HG02938 (cell line): ENCODE measurements around the gene MRPS35.

Source experiments
- ATAC-seq: cut with Tn5 transposase; IDR thresholded peaks from one replicate; pipeline ENCODE4 v1.9.1; 2021; ENCODE audit warnings: mild to moderate bottlenecking, moderate library complexity; ENCODE audit not compliant: unreplicated experiment

The MRPS35 gene

GRCh38 chr12:27771481-27772327 is 61.1 kb downstream of the MRPS35 start:
- ATAC-seq = no peak

GRCh38 chr12:27772328-27773049 is 61.9 kb downstream of the MRPS35 start:
- ATAC-seq = no peak

DNA sequence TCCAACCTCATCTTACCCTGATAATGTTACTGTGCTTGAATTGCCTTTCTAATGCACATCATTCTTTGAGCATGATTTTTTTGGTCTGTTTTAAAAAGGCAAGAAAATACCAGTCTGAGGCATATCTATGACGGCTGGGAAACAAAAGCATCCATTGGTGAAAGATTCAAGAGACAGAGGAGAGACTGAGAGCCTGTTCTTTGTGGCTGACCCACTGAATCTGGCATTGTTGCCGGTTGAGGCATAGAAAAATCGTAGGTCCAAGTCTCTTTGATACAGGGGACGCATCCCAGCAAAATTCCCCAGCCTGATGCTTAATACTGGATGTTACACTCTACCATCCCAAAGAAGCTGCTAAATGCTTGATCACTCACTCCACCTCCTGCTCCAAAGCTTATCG is 66.5 kb downstream of the MRPS35 start:
- no peak for ATAC-seq

- ATAC-seq = no peak
Observed at GRCh38 chr12:27778206-27778605, 67.6 kb downstream of the MRPS35 start.

- ATAC-seq = peak; percentile 26
Observed at GRCh38 chr12:27779416-27779919, 68.8 kb downstream of the MRPS35 start.

GRCh38 chr12:27779920-27780611 is 69.4 kb downstream of the MRPS35 start, which contains the start of the genes KLHL42 and MANSC4:
Gene KLHL42 (plus strand): TSS chr12:27780233. CDS start chr12:27780331, 98 bp downstream.
Gene MANSC4 (minus strand): TSS chr12:27780236. CDS start chr12:27771276, 8,960 bp downstream.
- ATAC-seq = peak; percentile 81

GRCh38 chr12:27780612-27781408 is 70.2 kb downstream of the MRPS35 start:
- peak; percentile 27 for ATAC-seq

GRCh38 chr12:27781680-27782079 is 71.0 kb downstream of the MRPS35 start:
- no peak for ATAC-seq

- no peak for ATAC-seq
Observed at GRCh38 chr12:27782481-27782880, 71.8 kb downstream of the MRPS35 start.

DNA sequence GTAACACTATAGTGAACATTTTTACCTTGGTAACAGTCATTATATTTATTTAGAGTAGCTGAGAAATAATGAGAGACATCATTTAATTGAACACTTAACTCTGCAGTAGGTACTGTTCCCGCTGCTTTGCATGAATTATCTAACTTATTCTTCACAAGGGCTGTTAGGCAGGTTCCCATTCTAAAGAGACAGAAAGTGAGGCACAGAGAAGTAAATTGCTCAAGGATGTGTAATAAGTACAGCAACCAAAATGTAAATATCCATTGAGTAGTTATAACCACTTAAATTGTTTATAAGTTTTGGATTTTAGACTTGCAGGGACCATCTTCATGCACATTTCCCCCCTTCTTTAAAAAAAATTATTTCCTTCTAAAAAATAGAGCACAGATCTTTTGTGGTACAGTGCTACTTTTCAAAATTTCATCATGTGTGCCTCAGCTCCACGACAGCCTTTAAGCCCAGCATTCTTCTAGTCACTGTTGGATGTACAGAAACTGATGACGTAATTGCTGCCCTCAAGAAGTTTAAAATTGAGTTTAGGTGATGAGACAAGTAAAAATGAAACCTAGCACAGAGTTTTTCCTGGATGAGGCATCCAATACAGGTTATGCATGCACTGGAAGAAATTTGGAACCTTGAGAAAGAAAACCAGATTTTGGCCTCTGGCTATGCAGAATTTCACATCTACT is 75.4 kb downstream of the MRPS35 start:
- no peak for ATAC-seq

GRCh38 chr12:27787559-27787958 is 76.9 kb downstream of the MRPS35 start:
- ATAC-seq = no peak

- no peak for ATAC-seq
Observed at GRCh38 chr12:27790179-27790578, 79.5 kb downstream of the MRPS35 start.

GRCh38 chr12:27794818-27795584 is 84.4 kb downstream of the MRPS35 start:
- no peak for ATAC-seq

DNA sequence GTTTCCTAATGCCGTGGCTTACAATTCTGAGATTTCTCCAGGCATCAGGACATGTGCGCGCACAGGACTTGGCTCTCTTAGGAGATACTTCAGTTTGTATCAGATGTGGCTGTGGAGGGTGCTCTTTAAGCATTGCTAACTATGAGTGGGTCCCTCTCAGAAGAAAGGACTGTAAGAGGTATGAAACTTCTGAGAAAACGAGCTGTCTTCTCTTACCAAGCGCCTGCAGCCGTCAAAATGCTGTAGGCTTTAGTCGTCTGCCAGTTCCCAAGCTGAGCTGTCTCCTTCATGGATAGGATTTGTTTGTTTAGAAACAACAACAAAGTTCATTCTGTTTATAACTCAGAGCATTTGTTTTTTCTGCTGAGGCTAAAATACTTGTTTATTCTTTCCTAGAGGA is 85.5 kb downstream of the MRPS35 start:
- no peak for ATAC-seq

GRCh38 chr12:27797301-27798025 is 86.8 kb downstream of the MRPS35 start:
- ATAC-seq = no peak

- ATAC-seq = no peak
Observed at GRCh38 chr12:27800819-27801218, 90.2 kb downstream of the MRPS35 start.

DNA sequence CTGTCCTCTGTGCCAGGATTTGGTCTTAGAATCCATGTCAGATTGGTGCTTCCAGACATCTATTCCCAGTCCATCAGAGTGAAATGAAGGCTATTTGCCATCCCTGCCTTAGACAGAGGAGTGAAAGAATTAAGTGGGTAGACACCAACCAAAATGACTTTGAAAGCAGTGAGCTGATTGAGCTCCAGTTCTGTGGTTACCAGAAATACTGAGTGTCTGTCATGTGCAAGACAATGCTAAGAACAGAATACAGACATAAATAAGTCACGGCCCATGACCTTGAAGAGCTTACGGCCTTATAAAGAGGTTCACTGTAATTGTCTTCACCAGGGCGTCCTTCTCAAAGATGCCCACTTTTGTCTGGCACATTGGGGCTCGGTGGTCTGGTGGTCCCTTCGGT is 91.0 kb downstream of the MRPS35 start:
- ATAC-seq = no peak

DNA sequence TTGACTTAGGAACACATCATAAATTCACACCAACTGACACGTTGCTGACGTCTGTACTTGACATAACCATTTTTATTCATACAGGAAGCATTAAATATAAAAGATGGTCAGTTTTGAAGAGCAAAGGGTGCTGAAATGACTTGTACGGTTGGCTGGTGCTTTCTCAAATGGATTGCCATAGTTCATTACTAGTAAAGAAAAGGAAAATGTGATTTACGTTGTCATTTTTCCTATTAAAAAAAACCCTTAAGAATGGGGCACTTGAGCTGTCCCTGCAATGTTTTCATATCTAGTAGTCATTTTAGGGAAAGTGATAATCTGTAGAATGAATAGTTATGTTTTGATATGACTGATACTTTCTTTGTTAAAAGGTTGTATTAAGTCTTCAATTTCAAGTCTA is 91.9 kb downstream of the MRPS35 start:
- no peak for ATAC-seq
